GM12878 (cell line): ENCODE measurements around the gene BRCA2. TPM values are rescaled to one million over a fixed set of nuclear protein-coding genes. Genes with fewer than 3 reads are reported as not detected.

Experiments
- ATAC-seq: fragments of 200-7000 bp; cut with Tn5 transposase; 3 replicates; pipeline ENCODE4 v1.9.1; 2020; ENCODE audit warnings: mild to moderate bottlenecking, moderate library complexity
- BruUV-seq: library from RNA; stranded (reverse); fragments of 400-500 nt; replicated peaks from 2 replicates; lab custom pipeline; 2021; lab: Mats Ljungman, UMichigan
- CTCF ChIA-PET: fragments of 300-600 bp; sonication (Branson Sonifier 250); formaldehyde crosslinking; extraction: SDS; loops from one replicate; lab custom pipeline; 2021; ENCODE audit warnings: inconsistent platforms; lab: Yijun Ruan, JAX
- POLR2A ChIA-PET: fragments of 350-600 bp; formaldehyde crosslinking; extraction: SDS; loops from one replicate; lab custom pipeline; 2021; ENCODE audit warnings: inconsistent platforms; lab: Charles Lee
- RAD21 ChIA-PET: fragments of 300-600 bp; sonication (Branson Sonifier 250); formaldehyde crosslinking; loops from one replicate; lab custom pipeline; 2023; ENCODE audit warnings: antibody characterized with exemption; ENCODE audit not compliant: unreplicated experiment; lab: Charles Lee
- SMC1A ChIA-PET: fragments of 300-600 bp; sonication (Branson Sonifier 250); formaldehyde crosslinking; loops from one replicate; lab custom pipeline; 2023; ENCODE audit not compliant: unreplicated experiment, uncharacterized antibody; lab: Charles Lee
- DNase-seq: peaks from one replicate; pipeline ENCODE4 v3.0.0-alpha.2; 2011; ENCODE audit warnings: low read depth, low spot score
- FAIRE-seq: peaks from 3 replicates; lab custom pipeline; 2011; peaks lifted over from hg19 to GRCh38; lab: Jason Lieb, UNC
- H2AFZ ChIP-seq: 2 replicates; pipeline ENCODE4 v1.6.0; 2011; ENCODE audit warnings: low read depth, low read length, control low read depth; ENCODE audit not compliant: control insufficient read depth
- H3K27ac ChIP-seq: 2 replicates; pipeline ENCODE4 v1.5.1; 2011; ENCODE audit warnings: control low read depth; ENCODE audit not compliant: control insufficient read depth, insufficient read depth
- H3K27me3 ChIP-seq, 2 experiments: replicated peaks in 1 of 2; 2 replicates each; pipeline versions ENCODE4 v1.6.0 to v1.6.1; 2011; ENCODE audit warnings: low read length in 1 of 2; ENCODE audit not compliant: control insufficient read depth in 2 of 2, insufficient read depth in 2 of 2
- H3K36me3 ChIP-seq, 2 experiments: 2 replicates each; pipeline ENCODE4 v1.5.1; 2011; ENCODE audit warnings: low read length in 1 of 2; ENCODE audit not compliant: control insufficient read depth in 2 of 2, insufficient read depth in 2 of 2
- H3K4me1 ChIP-seq: 2 replicates; pipeline ENCODE4 v1.6.1; 2011; ENCODE audit warnings: mild to moderate bottlenecking, low read length, moderate library complexity, mixed read lengths; ENCODE audit not compliant: control insufficient read depth, insufficient read depth
- H3K4me2 ChIP-seq: 2 replicates; pipeline ENCODE4 v1.6.0; 2011; ENCODE audit warnings: control low read depth; ENCODE audit not compliant: control insufficient read depth, insufficient read depth
- H3K4me3 ChIP-seq: fragments of 200-600 bp; sonication (generic); 2 replicates; pipeline ENCODE4 v1.5.1; 2016
- H3K79me2 ChIP-seq: 2 replicates; pipeline ENCODE4 v1.6.0; 2011; ENCODE audit warnings: low read length; ENCODE audit not compliant: control insufficient read depth, insufficient read depth
- H3K9ac ChIP-seq: 2 replicates; pipeline ENCODE4 v1.8.0; 2011; ENCODE audit warnings: low read length, control low read depth, mixed read lengths; ENCODE audit not compliant: control insufficient read depth, insufficient read depth
- H3K9me3 ChIP-seq: replicated peaks from 3 replicates; pipeline ENCODE4 v1.5.1; 2011; ENCODE audit warnings: mild to moderate bottlenecking, low read length; ENCODE audit not compliant: control insufficient read depth, insufficient read depth
- H4K20me1 ChIP-seq: 2 replicates; pipeline ENCODE4 v1.6.0; 2011; ENCODE audit not compliant: control insufficient read depth, insufficient read depth
- HDAC2 ChIP-seq: fragments of 200-600 bp; sonication (generic); IDR thresholded peaks from 2 replicates; pipeline ENCODE4 v1.6.1; 2017
- LARP7 ChIP-seq: fragments of 450-650 bp; IDR thresholded peaks from 2 replicates; pipeline ENCODE4 v1.6.1; 2017; ENCODE audit warnings: mild to moderate bottlenecking
- NBN ChIP-seq: fragments of 450-650 bp; IDR thresholded peaks from 2 replicates; pipeline ENCODE4 v1.6.1; 2016
- RAD51 ChIP-seq: fragments of 450-650 bp; IDR thresholded peaks from 2 replicates; pipeline ENCODE4 v1.6.1; 2016; ENCODE audit warnings: moderate library complexity, mild to moderate bottlenecking, inconsistent platforms
- RCOR1 ChIP-seq: conservative IDR thresholded peaks from 2 replicates; pipeline ENCODE4 v1.6.1; 2012; ENCODE audit warnings: low read depth, low read length, improper control_type of control experiment
- RUNX3 ChIP-seq: IDR thresholded peaks from 2 replicates; pipeline ENCODE4 v1.6.1; 2012; ENCODE audit warnings: low read length, inconsistent platforms
- WGBS: methylation state at CpG from one replicate; pipeline ENCODE4 v1.1.6; 2016; ENCODE audit warnings: low lambda C conversion rate; ENCODE audit not compliant: insufficient replicate concordance, insufficient coverage; ENCODE audit errors: missing lambda C conversion rate; 5-methylcytosine and 5-hydroxymethylcytosine counted together
- in situ Hi-C: fragments of 300-500 bp; cut with MboI; formaldehyde crosslinking; loops from 9 replicates; pipeline ENCODE4 v1.14.3; 2018; ENCODE audit warnings: mixed read lengths
- intact Hi-C: fragments of 100-400 bp; cut with micrococcal nuclease; formaldehyde crosslinking; loops from one replicate; pipeline ENCODE4 v1.14.2; 2022; ENCODE audit not compliant: unreplicated experiment
- polyA plus RNA-seq, 11 experiments: library from polyadenylated mRNA; depleted of rRNA in 4 of 11; unstranded in 6 of 11; stranded (reverse) in 5 of 11; fragments of >200 nt; fragmentation: Nextera tagmentation in 4 of 11; fragmentation: Illumina TruSeq in 1 of 11; extraction: Ambion mirVana in 4 of 11; extraction: Trizol in 1 of 11; gene quantifications; 1 replicate in 1 of 11; 2 replicates in 10 of 11; pipeline versions ENCODE4 v1.2.1 to v1.2.3, GENCODE V29; 2011 to 2016; ENCODE audit warnings: inconsistent platforms in 2 of 11, missing spikeins in 2 of 11, low read depth in 1 of 11
- total RNA-seq, 4 experiments: library from RNA; depleted of rRNA in 3 of 4; stranded (reverse); fragments of >200 nt in 3 of 4; fragmentation: Illumina TruSeq in 1 of 4; extraction: Trizol in 1 of 4; gene quantifications; 2 replicates each; pipeline versions ENCODE4 v1.2.1 to v1.2.3, GENCODE V29; 2013 to 2021
- TF ChIP-seq, protein P1 (sequence below): fragments of 450-650 bp; IDR thresholded peaks from 2 replicates; pipeline ENCODE4 v1.6.1; 2017; ENCODE audit warnings: low read depth, mild to moderate bottlenecking, moderate library complexity

BRCA2 gene
- total and polyA plus RNA-seq, 10 of the 15 experiments (the other 5 are each of a cell fraction or from before 2014, with no cell fraction given) = 7.6 to 42.2 (median 23.9) TPM

- intact Hi-C loops (no loop called here), in situ Hi-C loops (no loop called here)
- no peaks in the 10 kb centered on the region for H4K20me1 ChIP-seq
- 0% methylated on average over 2 of the region's 2 CpGs for WGBS
- ChIA-PET RAD21 (no interaction called here), CTCF (interaction anchor here (1.4 to 1.5 kb wide), 2 partner anchors 14 to 392 kb away, joined by 4 to 6 read pairs; no protein-coding TSS in a partner anchor), POLR2A (no interaction called here), SMC1A (no interaction called here)
- no peaks in the 10 kb centered on the region for H3K79me2 ChIP-seq
- no peak overlapping the region for H3K27ac ChIP-seq
- H3K4me2 ChIP-seq = no peak overlapping the region
- FAIRE-seq = no peak
- no TSS peak for BruUV-seq
- peaks cover 5 to 16% of the 10 kb centered on the region in 2 experiments; a peak in 3 of 4 replicates for H3K27me3 ChIP-seq
- H3K36me3 ChIP-seq = no peaks in the 10 kb centered on the region
- H3K9ac ChIP-seq = no peak overlapping the region
- no peak for ATAC-seq
- no peak overlapping the region for H2AFZ ChIP-seq
- no peak overlapping the region for H3K4me3 ChIP-seq
- no peaks in the 10 kb centered on the region for H3K4me1 ChIP-seq
- TF ChIP-seq, protein P1, sequence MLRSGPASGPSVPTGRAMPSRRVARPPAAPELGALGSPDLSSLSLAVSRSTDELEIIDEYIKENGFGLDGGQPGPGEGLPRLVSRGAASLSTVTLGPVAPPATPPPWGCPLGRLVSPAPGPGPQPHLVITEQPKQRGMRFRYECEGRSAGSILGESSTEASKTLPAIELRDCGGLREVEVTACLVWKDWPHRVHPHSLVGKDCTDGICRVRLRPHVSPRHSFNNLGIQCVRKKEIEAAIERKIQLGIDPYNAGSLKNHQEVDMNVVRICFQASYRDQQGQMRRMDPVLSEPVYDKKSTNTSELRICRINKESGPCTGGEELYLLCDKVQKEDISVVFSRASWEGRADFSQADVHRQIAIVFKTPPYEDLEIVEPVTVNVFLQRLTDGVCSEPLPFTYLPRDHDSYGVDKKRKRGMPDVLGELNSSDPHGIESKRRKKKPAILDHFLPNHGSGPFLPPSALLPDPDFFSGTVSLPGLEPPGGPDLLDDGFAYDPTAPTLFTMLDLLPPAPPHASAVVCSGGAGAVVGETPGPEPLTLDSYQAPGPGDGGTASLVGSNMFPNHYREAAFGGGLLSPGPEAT = no peak
- no peak for TF ChIP-seq RUNX3
- TF ChIP-seq, all 136 proteins: peak for 0
- no peak for DNase-seq
- H3K9me3 ChIP-seq = no peaks in the 10 kb centered on the region
Observed at GRCh38 chr13:32302461-32302860, 12.8 kb upstream of the BRCA2 start.

- no TSS peak for BruUV-seq
- H4K20me1 ChIP-seq = no peaks in the 10 kb centered on the region
- H3K9ac ChIP-seq = no peak overlapping the region
- ATAC-seq (no peak), FAIRE-seq (no peak), DNase-seq (no peak)
- H3K9me3 ChIP-seq = no peaks in the 10 kb centered on the region
- RAD21 ChIA-PET = interaction anchor here (1.3 to 2.8 kb wide), 2 partner anchors 59 to 396 kb away, joined by 3 to 10 read pairs; no protein-coding TSS in a partner anchor
- no peak for TF ChIP-seq RCOR1
- TF ChIP-seq LARP7 = no peak
- no peak for TF ChIP-seq RAD51
- no peak for TF ChIP-seq NBN
- no peak for TF ChIP-seq HDAC2
- peaks cover under 1 to 4% of the 10 kb centered on the region in 2 experiments; a peak in 2 of 4 replicates for H3K27me3 ChIP-seq
- no peak overlapping the region for H3K4me3 ChIP-seq
- no peaks in the 10 kb centered on the region for H3K36me3 ChIP-seq
- CTCF ChIA-PET = interaction anchor here (0.6 to 3.5 kb wide), 9 partner anchors 10 to 396 kb away, joined by 3 to 28 read pairs (median 4); partner anchors contain the start of genes BRCA2 and ZAR1L
- intact Hi-C loops = no loop called here
- no peak overlapping the region for H3K4me2 ChIP-seq
- H3K4me1 ChIP-seq = no peaks in the 10 kb centered on the region
- SMC1A ChIA-PET = interaction anchor here (0.8 to 2.3 kb wide), 10 partner anchors 10 to 396 kb away, joined by 3 to 9 read pairs (median 4); partner anchors contain the start of genes BRCA2 and ZAR1L
- POLR2A ChIA-PET = no interaction called here
- no peaks in the 10 kb centered on the region for H3K79me2 ChIP-seq
- H2AFZ ChIP-seq = no peak overlapping the region
- H3K27ac ChIP-seq = no peak overlapping the region
- in situ Hi-C loops = no loop called here
Observed at GRCh38 chr13:32305646-32306045, 9.7 kb upstream of the BRCA2 start.
